Thyroid gland (tissue), 4 donors: ENCODE data around the gene SPATS2L.

Experiments used
- POLR2A ChIP-seq, 2 donors: fragments of 450-650 bp; IDR thresholded peaks; one replicate each; pipeline ENCODE4 v1.6.1; 2017; ENCODE audit warnings: antibody characterized with exemption in 2 of 2, mild to moderate bottlenecking in 2 of 2, moderate library complexity in 1 of 2
- TF ChIP-seq, protein P1 (sequence below), 6 experiments: fragments of 200-600 bp in 3 of 6; fragments of 450-650 bp in 3 of 6; sonication (generic) in 3 of 6; IDR thresholded peaks; one replicate each; pipeline ENCODE4 v1.5.1; 2016 to 2019; ENCODE audit warnings: antibody characterized with exemption in 6 of 6, mild to moderate bottlenecking in 2 of 6, inconsistent platforms in 1 of 6, moderate library complexity in 1 of 6

GRCh38 chr2:200320344-200320743, 13.9 kb downstream of the SPATS2L start:
- TF ChIP-seq POLR2A (IDR thresholded peaks at IDR 0.05), result no peak
- TF ChIP-seq, protein P1, sequence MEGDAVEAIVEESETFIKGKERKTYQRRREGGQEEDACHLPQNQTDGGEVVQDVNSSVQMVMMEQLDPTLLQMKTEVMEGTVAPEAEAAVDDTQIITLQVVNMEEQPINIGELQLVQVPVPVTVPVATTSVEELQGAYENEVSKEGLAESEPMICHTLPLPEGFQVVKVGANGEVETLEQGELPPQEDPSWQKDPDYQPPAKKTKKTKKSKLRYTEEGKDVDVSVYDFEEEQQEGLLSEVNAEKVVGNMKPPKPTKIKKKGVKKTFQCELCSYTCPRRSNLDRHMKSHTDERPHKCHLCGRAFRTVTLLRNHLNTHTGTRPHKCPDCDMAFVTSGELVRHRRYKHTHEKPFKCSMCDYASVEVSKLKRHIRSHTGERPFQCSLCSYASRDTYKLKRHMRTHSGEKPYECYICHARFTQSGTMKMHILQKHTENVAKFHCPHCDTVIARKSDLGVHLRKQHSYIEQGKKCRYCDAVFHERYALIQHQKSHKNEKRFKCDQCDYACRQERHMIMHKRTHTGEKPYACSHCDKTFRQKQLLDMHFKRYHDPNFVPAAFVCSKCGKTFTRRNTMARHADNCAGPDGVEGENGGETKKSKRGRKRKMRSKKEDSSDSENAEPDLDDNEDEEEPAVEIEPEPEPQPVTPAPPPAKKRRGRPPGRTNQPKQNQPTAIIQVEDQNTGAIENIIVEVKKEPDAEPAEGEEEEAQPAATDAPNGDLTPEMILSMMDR (IDR thresholded peaks at IDR 0.05), result no peak
